Measurements from ENCODE around the gene IGFL2. TPM values are rescaled to one million over a fixed set of nuclear protein-coding genes. Genes with fewer than 3 reads are reported as not detected.

IGFL2 gene
- total and polyA plus RNA-seq, 2 experiments from 2014 or later = 0.56 TPM; not detected in 1

DNA sequence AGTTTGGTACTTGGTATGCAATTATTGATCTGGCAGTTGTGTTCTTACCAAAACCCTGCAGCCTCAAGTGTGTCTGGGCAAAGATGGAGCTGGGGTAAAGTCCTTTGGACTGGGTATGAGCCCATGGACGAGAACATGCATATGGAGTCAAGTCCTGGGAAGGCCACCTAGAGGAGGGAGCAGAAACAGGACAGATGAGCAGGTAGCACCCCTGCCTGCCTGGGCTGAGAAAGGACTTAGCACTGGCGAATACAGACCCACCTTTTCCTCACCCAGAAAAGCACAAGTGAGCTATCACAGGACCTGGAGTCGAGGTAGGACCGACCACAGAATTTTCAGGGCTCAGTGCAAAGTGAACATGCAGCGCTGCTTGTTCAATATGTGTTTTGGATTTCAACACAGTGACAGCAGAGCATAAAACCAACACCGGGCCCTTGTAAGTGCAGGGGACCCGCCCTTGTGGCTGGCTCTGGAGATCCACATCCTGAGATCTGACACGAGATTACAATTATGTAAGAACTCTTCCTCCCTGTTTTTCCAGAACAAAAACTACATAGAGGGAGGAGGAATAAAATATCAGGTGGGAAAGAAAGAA, 25.9 kb downstream of the IGFL2 start:
- H3K4me3 ChIP-seq = no peak overlapping the region
- no peaks in the 10 kb centered on the region for H3K36me3 ChIP-seq

DNA sequence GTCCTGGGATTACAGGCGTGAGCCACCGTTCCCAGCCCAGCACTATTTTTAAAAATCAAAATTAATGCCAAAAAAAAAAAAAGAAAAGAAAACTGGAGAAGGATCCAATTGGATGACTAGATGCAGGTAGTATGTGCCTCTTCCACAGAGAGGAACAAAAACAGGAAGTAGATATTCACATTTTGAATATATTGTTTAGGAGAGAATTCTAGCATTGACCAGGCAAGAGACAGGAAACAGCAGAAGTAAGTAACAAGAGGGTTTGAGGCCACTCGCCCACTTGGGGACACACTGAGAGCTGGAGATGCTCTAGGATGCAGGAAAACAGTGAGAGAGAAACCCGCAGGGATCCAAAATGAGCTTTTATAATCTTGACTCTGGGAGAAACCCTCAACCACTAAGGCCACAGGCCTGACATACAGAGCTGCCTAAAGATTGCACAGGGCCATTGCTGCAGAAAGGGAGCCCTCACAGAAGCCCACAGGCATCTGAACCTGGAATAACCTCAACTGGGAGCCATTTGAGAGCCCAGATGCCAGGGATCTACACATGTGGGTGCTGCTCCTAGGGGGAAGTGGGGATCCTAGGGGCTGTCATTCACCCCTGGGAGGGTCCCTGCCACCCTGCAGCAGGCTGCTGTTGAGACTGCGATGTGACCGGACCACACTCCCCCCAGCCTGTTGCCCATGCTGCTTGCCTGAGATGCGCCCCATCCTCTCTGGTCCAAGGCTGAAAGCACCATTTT, 28.2 kb downstream of the IGFL2 start:
- H3K36me3 ChIP-seq = no peaks in the 10 kb centered on the region
- H3K27me3 ChIP-seq = no peaks in the 10 kb centered on the region
- no peaks in the 10 kb centered on the region for H3K9me3 ChIP-seq (ENCODE audit: low read depth)
- H3K4me1 ChIP-seq (ENCODE audit: low read depth) = no peaks in the 10 kb centered on the region
- no peak overlapping the region for H3K27ac ChIP-seq
- H3K4me3 ChIP-seq = no peak overlapping the region
- DNase-seq (ENCODE audit: low read depth in 1 of 2, low spot score in 1 of 2) = no peak
- TF ChIP-seq, protein P1, sequence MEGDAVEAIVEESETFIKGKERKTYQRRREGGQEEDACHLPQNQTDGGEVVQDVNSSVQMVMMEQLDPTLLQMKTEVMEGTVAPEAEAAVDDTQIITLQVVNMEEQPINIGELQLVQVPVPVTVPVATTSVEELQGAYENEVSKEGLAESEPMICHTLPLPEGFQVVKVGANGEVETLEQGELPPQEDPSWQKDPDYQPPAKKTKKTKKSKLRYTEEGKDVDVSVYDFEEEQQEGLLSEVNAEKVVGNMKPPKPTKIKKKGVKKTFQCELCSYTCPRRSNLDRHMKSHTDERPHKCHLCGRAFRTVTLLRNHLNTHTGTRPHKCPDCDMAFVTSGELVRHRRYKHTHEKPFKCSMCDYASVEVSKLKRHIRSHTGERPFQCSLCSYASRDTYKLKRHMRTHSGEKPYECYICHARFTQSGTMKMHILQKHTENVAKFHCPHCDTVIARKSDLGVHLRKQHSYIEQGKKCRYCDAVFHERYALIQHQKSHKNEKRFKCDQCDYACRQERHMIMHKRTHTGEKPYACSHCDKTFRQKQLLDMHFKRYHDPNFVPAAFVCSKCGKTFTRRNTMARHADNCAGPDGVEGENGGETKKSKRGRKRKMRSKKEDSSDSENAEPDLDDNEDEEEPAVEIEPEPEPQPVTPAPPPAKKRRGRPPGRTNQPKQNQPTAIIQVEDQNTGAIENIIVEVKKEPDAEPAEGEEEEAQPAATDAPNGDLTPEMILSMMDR (IDR thresholded peaks at IDR 0.05; ENCODE audit: low read depth, low read length) = no peak

More for the DNA sequence above, 25.9 kb downstream of the IGFL2 start:
- no peak for DNase-seq (ENCODE audit: low read depth in 1 of 2, low spot score in 1 of 2)
- no peaks in the 10 kb centered on the region for H3K27me3 ChIP-seq
- TF ChIP-seq, protein P1 (IDR thresholded peaks at IDR 0.05; ENCODE audit: low read depth, low read length) = no peak
- no peaks in the 10 kb centered on the region for H3K9me3 ChIP-seq (ENCODE audit: low read depth)
- no peaks in the 10 kb centered on the region for H3K4me1 ChIP-seq (ENCODE audit: low read depth)
- no peak overlapping the region for H3K27ac ChIP-seq

DNA sequence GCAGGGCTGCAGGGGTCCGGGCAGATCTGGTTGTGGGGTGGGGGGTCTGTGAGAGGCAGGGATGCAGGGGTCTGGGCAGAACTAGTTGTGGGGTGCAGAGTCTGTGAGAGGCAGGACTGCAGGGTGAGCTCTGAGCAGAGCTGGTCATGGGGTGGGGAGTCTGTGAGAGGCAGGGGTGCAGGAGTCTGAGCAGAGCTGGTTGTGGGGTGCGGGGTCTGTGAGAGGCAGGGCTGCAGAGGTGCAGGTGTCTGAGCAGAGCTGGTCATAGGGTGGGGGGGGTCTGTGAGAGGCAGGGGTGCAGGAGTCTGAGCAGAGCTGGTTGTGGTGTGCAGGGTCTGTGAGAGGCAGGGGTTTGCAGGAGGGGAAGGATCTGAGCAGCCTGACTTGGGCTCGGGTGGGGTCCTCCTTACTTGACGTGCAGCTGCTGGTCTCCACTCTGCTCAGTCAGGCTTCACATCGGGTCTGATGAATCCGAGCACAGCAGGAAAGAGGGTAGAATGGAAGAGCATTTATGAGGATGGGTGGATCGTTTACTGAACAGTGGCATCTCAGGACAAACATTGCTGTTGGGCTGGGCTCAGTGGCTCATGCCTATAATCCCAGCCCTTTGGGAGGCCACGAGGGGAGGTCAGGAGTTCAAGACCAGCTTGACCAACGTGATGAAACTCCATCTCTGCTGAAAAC, 31.2 kb downstream of the IGFL2 start:
- TF ChIP-seq, protein P1 (IDR thresholded peaks at IDR 0.05; ENCODE audit: low read depth, low read length) = no peak
- H3K4me3 ChIP-seq = no peak overlapping the region
- DNase-seq (ENCODE audit: low read depth in 1 of 2, low spot score in 1 of 2) = no peak

DNA sequence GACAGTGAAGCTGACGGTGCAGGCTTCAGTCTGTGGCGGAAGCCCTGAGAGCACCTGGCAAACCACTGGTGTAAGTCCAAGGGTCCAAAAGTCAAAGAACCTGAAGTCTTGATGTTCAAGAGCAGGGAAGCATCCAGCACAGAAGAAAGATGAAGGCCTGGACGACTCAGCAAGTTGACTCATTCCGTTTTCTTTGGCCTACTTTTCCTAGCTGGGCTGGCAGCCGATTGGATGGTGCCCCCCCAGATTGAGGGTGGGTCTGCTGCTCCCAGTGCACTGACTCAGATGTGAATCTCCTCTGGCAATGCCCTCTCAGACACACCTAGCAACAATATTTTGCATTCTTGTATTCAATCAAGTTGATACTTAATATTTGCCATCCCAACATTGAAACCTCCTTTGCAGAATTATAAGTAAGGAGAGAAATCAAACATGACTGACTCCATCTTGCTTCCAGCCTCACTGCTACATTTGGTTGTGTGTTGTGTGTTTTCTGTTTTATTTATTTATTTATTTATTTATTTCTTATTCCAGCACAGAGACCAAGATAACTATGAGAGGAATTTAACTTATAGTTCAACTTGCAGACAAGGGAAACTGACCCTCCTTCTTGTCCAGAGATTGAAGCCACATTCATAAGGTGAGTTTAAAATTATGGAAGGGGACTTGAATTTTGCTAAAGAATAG, 32.8 kb downstream of the IGFL2 start:
- TF ChIP-seq, protein P1 (IDR thresholded peaks at IDR 0.05; ENCODE audit: low read depth, low read length) = no peak

More for the DNA sequence above, 31.2 kb downstream of the IGFL2 start:
- H3K27ac ChIP-seq = no peak overlapping the region
- H3K4me1 ChIP-seq (ENCODE audit: low read depth) = no peaks in the 10 kb centered on the region
- H3K27me3 ChIP-seq = no peaks in the 10 kb centered on the region
- no peaks in the 10 kb centered on the region for H3K9me3 ChIP-seq (ENCODE audit: low read depth)
- H3K36me3 ChIP-seq = no peaks in the 10 kb centered on the region

DNA sequence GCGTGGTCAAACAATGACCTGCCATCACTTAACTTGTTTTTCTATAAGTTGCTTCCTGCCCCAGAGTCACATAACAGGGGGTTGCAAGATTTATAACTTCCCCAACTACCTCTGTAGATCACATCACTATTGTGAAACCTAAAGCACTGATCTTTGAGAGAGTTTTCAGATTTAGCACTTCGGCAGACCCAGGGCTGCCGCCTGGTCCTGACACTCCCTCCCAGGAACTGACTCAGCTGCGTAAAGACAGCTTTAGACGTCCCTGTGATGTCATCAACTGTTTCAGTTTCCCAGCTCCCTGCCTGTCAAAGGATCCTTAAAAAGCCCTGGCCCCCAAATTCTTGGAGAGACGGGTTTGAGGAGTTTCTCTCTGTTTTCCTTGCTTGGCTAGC, 33.3 kb downstream of the IGFL2 start:
- peak in 1 of 2 donors; percentile 41 for DNase-seq (ENCODE audit: low read depth in 1 of 2, low spot score in 1 of 2)
- no peak overlapping the region for H3K27ac ChIP-seq
- TF ChIP-seq, protein P1 (IDR thresholded peaks at IDR 0.05; ENCODE audit: low read depth, low read length) = no peak

More for the DNA sequence above, 32.8 kb downstream of the IGFL2 start:
- DNase-seq (ENCODE audit: low read depth in 1 of 2, low spot score in 1 of 2) = no peak
- Histone ChIP-seq H3K36me3 (no peaks in the 10 kb centered on the region), H3K4me1 (ENCODE audit: low read depth) (no peaks in the 10 kb centered on the region), H3K9me3 (ENCODE audit: low read depth) (no peaks in the 10 kb centered on the region), H3K4me3 (no peak overlapping the region), H3K27ac (no peak overlapping the region), H3K27me3 (no peaks in the 10 kb centered on the region)

More for the DNA sequence above, 33.3 kb downstream of the IGFL2 start:
- Histone ChIP-seq H3K36me3 (no peaks in the 10 kb centered on the region), H3K9me3 (ENCODE audit: low read depth) (no peaks in the 10 kb centered on the region), H3K4me3 (no peak overlapping the region), H3K27me3 (no peaks in the 10 kb centered on the region), H3K4me1 (ENCODE audit: low read depth) (peaks cover 5% of the 10 kb centered on the region)

All from cardiac muscle cell (in vitro differentiated cells and primary cell).